HG02840 (cell line): ENCODE data around the gene TMEM25.
"Not testable (repeated sequence)": the region's sequence is repeated elsewhere in the genome, so short reads cannot be mapped to it uniquely, and the experiment has no call there.

Source experiments
- ATAC-seq: cut with Tn5 transposase; IDR thresholded peaks from one replicate; pipeline ENCODE4 v1.9.1; 2021; ENCODE audit warnings: mild to moderate bottlenecking, moderate library complexity, moderate number of reproducible peaks; ENCODE audit not compliant: unreplicated experiment, low FRiP score

TMEM25 gene

GRCh38 chr11:118530683-118531596, at the start of gene TMEM25:
Gene TMEM25, plus strand, starts transcription at chr11:118531192. Its CDS starts 610 bp downstream, at chr11:118531802.
- peak; percentile 57 for ATAC-seq

- ATAC-seq, result not testable (repeated sequence)
These were observed 49.8 kb upstream of the TMEM25 start for GRCh38 chr11:118481238-118481637.

- no peak for ATAC-seq
These were observed 46.6 kb upstream of the TMEM25 start for GRCh38 chr11:118484405-118484804.

- no peak for ATAC-seq
These were observed 45.7 kb upstream of the TMEM25 start for GRCh38 chr11:118485273-118485672.

GRCh38 chr11:118488480-118489109, 42.4 kb upstream of the TMEM25 start:
- ATAC-seq, result no peak

- no peak for ATAC-seq
These were observed 40.0 kb upstream of the TMEM25 start for GRCh38 chr11:118491041-118491440.

- ATAC-seq, result no peak
These were observed 33.2 kb upstream of the TMEM25 start for GRCh38 chr11:118497831-118498230.

GRCh38 chr11:118503216-118503615, 27.8 kb upstream of the TMEM25 start:
- no peak for ATAC-seq

GRCh38 chr11:118511601-118512000, 19.4 kb upstream of the TMEM25 start:
- no peak for ATAC-seq

- no peak for ATAC-seq
These were observed 16.9 kb upstream of the TMEM25 start for GRCh38 chr11:118514103-118514502.

- no peak for ATAC-seq
These were observed 11.4 kb upstream of the TMEM25 start for GRCh38 chr11:118519549-118519948.

GRCh38 chr11:118521892-118522311, 9.1 kb upstream of the TMEM25 start:
- ATAC-seq, result no peak

- no peak for ATAC-seq
These were observed 8.4 kb upstream of the TMEM25 start for GRCh38 chr11:118522571-118523072.

- ATAC-seq, result no peak
These were observed 6.6 kb upstream of the TMEM25 start for GRCh38 chr11:118524356-118524755.

GRCh38 chr11:118524757-118525470, 6.1 kb upstream of the TMEM25 start:
- no peak for ATAC-seq

GRCh38 chr11:118526688-118527087, 4.3 kb upstream of the TMEM25 start:
- ATAC-seq, result no peak

GRCh38 chr11:118527109-118527508, 3.9 kb upstream of the TMEM25 start, which contains the start of gene TTC36:
Gene TTC36, plus strand, starts transcription at chr11:118527474. Its CDS starts 21 bp downstream, at chr11:118527495.
- no peak for ATAC-seq

- no peak for ATAC-seq
These were observed 2.5 kb upstream of the TMEM25 start for GRCh38 chr11:118528511-118528910.

- no peak for ATAC-seq
These were observed 1.3 kb upstream of the TMEM25 start for GRCh38 chr11:118529584-118530175.

- ATAC-seq, result peak; percentile 5
These were observed 761 bp upstream of the TMEM25 start for GRCh38 chr11:118530180-118530682.
